ENCODE data around the gene SLC29A3.

Gene SLC29A3

DNA sequence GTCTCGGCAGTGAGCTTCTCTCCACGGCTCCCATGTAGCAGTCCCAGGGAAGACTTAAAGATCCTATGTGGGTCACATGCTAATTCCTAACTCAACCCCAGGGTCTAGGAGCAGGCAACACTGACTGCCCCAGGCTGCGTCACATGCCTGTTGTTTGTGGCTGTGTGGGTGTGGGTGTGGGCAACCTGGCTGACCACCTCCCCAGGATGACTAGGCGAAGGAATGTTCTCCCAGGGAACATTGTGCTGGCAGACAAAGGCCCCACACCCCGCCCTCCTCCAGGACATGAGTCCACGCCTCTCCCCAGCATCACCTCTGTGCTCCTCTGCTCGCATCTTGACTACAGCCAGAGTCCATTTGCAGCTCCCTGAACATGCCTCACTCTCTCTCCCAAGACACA, 30.3 kb downstream of the SLC29A3 start:
- TF ChIP-seq POLR2AphosphoS5 (IDR thresholded peaks at IDR 0.05; ENCODE audit: low read depth, low read length): no peak
- TF ChIP-seq, protein P1, sequence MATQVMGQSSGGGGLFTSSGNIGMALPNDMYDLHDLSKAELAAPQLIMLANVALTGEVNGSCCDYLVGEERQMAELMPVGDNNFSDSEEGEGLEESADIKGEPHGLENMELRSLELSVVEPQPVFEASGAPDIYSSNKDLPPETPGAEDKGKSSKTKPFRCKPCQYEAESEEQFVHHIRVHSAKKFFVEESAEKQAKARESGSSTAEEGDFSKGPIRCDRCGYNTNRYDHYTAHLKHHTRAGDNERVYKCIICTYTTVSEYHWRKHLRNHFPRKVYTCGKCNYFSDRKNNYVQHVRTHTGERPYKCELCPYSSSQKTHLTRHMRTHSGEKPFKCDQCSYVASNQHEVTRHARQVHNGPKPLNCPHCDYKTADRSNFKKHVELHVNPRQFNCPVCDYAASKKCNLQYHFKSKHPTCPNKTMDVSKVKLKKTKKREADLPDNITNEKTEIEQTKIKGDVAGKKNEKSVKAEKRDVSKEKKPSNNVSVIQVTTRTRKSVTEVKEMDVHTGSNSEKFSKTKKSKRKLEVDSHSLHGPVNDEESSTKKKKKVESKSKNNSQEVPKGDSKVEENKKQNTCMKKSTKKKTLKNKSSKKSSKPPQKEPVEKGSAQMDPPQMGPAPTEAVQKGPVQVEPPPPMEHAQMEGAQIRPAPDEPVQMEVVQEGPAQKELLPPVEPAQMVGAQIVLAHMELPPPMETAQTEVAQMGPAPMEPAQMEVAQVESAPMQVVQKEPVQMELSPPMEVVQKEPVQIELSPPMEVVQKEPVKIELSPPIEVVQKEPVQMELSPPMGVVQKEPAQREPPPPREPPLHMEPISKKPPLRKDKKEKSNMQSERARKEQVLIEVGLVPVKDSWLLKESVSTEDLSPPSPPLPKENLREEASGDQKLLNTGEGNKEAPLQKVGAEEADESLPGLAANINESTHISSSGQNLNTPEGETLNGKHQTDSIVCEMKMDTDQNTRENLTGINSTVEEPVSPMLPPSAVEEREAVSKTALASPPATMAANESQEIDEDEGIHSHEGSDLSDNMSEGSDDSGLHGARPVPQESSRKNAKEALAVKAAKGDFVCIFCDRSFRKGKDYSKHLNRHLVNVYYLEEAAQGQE (IDR thresholded peaks at IDR 0.05; ENCODE audit: insufficient read depth in 1 of 2, low read depth in 2 of 2, low read length in 2 of 2): no peak
- TF ChIP-seq SIN3A (IDR thresholded peaks at IDR 0.05; ENCODE audit: borderline replicate concordance, insufficient read depth, low read length): no peak
- no peak for TF ChIP-seq FOXP2 (optimal IDR thresholded peaks at IDR 0.05; ENCODE audit: borderline replicate concordance, extremely low read depth, extremely low read length, insufficient read depth)
- no peak for TF ChIP-seq TAF1 (IDR thresholded peaks at IDR 0.05; ENCODE audit: borderline replicate concordance, insufficient read depth, low read length)

DNA sequence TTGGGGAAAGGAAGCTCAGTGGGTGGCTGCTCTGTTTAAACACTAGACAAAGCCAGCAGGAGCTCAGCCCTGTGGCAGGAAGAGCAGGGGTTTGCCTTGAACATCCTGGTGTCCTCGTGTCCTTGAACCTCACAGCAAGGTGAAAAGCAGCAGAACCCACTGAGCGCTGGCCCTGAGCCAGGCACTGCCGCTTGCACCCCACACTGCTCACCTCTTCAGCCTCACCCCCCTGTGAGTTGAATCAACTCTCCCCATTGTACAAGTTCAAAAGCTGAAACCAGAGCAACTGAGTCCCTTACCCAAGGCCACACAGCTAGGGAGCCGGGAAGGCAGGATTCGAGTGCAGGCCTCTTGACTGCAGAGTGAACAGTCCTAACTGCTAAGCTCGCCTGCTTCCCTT, 32.0 kb downstream of the SLC29A3 start:
- TF ChIP-seq TAF1 (IDR thresholded peaks at IDR 0.05; ENCODE audit: borderline replicate concordance, insufficient read depth, low read length) (no peak), SIN3A (IDR thresholded peaks at IDR 0.05; ENCODE audit: borderline replicate concordance, insufficient read depth, low read length) (no peak), POLR2AphosphoS5 (IDR thresholded peaks at IDR 0.05; ENCODE audit: low read depth, low read length) (no peak), FOXP2 (optimal IDR thresholded peaks at IDR 0.05; ENCODE audit: borderline replicate concordance, extremely low read depth, extremely low read length, insufficient read depth) (no peak)
- TF ChIP-seq, protein P1 (IDR thresholded peaks at IDR 0.05; ENCODE audit: insufficient read depth in 1 of 2, low read depth in 2 of 2, low read length in 2 of 2): no peak

DNA sequence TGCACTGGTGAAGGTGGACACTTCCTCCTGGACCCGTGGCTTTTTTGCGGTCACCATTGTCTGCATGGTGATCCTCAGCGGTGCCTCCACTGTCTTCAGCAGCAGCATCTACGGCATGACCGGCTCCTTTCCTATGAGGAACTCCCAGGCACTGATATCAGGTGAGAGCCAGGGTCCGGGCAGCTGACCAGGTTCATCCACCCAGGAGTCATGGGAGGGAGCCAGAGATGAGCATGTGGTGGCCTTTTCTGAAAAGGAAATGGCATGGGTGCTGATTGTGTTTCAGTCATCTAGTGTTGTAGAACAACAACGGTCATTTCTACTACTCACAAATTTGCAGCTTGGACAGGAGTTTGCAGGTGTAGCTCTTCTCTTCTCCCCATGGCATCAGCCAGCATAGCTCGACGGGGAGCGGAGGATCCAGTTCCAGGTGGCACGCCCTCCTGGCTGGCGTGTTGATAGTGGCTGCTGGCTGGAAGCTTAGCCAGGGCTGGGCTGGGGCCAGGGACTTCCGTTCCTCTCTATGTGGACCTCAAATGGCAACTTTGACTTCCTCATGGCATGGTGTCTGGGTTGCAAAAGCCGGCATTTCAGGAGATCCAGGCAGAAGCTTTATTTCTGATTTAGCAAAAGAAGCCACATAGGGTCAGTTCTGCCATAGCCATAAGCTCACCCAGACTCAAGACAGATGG, 32.7 kb downstream of the SLC29A3 start:
- no peak for TF ChIP-seq POLR2AphosphoS5 (IDR thresholded peaks at IDR 0.05; ENCODE audit: low read depth, low read length)
- TF ChIP-seq, protein P1 (IDR thresholded peaks at IDR 0.05; ENCODE audit: insufficient read depth in 1 of 2, low read depth in 2 of 2, low read length in 2 of 2): no peak
- no peak for TF ChIP-seq FOXP2 (optimal IDR thresholded peaks at IDR 0.05; ENCODE audit: borderline replicate concordance, extremely low read depth, extremely low read length, insufficient read depth)
- no peak for TF ChIP-seq SIN3A (IDR thresholded peaks at IDR 0.05; ENCODE audit: borderline replicate concordance, insufficient read depth, low read length)
- no peak for TF ChIP-seq TAF1 (IDR thresholded peaks at IDR 0.05; ENCODE audit: borderline replicate concordance, insufficient read depth, low read length)

GRCh38 chr10:71353639-71354038, 34.6 kb downstream of the SLC29A3 start:
- TF ChIP-seq FOXP2 (optimal IDR thresholded peaks at IDR 0.05; ENCODE audit: borderline replicate concordance, extremely low read depth, extremely low read length, insufficient read depth) (no peak), TAF1 (IDR thresholded peaks at IDR 0.05; ENCODE audit: borderline replicate concordance, insufficient read depth, low read length) (no peak), SIN3A (IDR thresholded peaks at IDR 0.05; ENCODE audit: borderline replicate concordance, insufficient read depth, low read length) (no peak), POLR2AphosphoS5 (IDR thresholded peaks at IDR 0.05; ENCODE audit: low read depth, low read length) (no peak)
- TF ChIP-seq, protein P1 (IDR thresholded peaks at IDR 0.05; ENCODE audit: insufficient read depth in 1 of 2, low read depth in 2 of 2, low read length in 2 of 2): no peak

Measured in PFSK-1 (cell line).